ENCODE measurements around the gene GPC6.

The GPC6 gene

DNA sequence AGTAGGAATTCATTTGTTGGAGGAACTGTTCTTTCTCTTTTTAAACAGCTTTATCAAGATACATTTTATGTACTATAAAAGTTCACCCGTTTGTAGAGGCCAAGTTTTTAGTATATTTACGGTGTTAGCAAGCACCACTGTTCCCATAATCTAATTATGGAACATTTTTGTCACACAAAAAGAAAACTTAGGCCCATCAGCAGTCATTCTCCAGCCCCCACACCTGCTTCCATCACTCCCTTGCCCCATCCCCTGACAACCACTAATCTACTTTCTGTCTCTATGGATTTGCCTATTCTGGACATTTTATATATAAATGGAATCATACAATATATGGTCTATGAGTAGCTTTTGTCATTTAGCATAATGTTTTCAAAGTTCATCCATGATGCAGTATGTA, 787.9 kb downstream of the GPC6 start:
- no peak for DNase-seq

DNA sequence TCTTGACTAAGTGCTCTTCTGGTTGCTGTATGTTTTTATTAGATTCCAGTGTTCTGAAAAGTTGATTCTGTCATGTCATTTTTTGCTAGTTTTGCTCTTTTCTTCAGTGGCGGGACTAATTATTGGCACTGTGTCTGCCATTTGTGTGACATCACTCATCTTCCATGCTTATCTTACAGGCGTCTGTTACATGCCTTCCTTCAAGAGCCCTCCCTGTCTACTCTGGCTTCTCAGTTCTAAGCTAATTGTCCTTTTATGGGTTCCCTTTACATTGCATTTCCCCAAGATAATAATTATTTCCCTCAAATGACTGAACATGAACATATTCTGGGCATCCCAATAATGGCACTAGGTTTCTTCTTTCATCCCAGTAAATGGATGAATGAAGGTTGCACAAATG, 793.8 kb downstream of the GPC6 start:
- no peak for DNase-seq

DNA sequence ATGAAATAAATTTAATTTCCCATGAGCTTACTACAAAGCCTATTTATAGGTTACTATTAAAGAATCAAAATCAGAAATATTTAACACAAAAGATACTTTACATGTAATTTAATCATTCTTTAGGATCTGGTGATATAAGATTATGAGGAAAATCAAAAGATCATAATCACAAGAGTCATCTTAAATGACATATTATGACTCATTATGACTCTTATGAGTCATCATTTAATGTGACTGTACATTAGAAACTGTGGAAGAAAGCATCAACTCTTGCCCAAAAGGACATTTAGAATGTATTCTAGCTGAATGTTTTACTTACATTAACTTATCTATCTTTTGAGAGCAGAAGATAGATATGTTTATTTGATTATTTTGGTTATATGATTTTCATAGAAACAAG, 794.2 kb downstream of the GPC6 start:
- no peak for DNase-seq

DNA sequence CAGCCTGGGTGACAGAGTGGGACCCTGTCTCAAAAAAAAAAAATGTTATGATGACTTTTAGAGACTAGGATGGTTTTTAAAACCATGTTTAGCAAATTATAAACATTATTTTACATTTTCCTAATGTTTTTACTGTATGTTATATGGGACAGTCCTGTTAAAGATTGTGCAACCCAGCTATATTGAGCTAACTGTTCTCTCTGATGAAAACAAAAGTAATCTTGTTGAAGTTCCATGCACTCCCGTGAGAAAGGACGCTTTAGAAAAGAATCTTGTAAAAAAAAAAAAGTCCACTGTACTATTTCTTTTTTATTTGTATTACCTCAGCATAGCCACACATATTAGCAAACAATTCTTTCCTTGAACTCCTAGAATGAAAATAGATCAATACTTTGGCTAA, 801.6 kb downstream of the GPC6 start:
- no peak for DNase-seq

DNA sequence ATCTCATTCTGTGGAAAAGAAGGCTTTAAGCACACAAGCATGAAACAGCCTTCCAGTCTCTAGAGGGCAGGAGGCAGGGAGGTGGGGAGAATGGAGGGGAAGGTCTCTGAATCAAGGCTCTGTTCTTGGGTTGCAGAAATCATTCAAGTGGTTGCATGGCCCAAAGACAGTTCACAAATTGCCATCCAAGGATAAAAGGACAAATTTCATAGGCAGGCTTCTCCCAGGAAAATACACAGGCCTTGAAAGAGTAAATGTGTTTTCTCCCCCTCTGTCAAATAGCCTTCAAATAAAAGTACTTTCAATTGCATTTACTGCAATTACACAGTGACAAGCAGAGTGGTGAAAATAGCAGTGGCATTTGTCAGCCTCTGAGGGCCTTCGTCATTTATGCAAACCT, 802.0 kb downstream of the GPC6 start:
- DNase-seq, result no peak

DNA sequence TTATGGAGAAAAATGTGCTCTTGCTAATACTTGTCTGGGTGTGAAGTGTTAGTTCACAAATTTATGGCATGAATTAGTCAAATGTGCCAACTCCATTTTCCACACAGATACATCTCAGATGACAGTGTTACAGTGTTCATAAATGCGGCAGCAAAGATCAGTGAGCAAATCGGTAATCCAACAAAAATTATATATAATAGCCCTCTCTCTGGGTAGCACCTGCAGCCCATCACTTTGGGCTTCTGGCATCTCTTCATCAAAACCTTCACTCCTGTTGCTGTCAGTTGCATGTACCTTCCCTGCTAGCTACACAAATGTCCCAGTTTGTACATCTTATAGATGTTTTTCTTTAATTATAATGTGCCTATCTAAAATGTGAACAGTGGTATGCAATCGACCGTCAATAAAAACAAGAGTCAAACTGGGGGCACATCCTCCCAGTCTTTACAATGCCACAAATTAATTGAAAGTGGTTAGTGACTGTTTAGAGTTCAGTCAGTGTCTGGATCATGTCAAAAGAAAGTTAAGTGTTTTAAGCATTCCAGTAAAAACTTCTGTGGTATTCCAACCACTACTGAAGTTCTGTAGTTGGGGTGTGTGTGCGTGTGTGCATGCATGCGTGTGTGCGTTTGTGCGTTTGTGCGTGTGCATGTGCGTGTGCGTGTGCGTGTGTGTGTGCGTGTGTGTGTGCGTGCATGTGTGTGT, 804.0 kb downstream of the GPC6 start:
- no peak for DNase-seq

DNA sequence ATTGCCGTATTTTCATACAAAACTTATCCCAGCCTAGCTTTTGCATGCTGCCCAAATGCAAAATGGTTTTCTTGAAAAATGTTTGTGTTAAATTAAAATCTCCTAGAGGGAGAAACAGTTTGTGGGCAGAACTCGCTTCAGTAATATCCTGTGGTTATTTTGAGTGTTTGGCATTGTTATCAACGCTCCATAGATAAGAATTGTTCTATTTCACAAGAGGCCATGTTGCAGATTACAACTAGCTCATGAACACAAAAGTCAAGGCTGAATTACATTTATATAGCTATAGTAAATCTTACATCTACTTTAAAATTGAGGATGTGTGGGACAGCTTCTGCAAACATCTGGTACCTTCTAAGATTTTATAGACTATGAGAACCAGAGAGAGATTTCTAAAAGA, 805.0 kb downstream of the GPC6 start:
- DNase-seq, result no peak

DNA sequence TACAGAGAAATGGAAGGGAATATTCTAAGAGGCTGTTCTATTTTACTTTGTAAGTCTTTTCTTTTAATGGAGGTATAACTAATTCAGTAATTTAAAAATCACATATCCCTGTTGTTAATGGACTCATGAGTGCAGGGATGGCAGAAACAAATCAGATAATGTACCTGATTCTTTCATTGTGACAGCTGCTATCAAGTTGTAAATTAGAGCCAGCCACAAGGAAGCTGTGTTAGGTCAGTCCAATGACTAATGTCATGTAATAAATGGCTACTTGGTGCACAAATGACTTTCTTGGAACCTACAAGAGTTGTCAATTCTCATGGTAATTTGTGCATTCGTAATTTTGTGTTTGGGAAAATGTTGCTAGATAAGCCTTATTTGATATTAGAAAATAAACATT, 806.5 kb downstream of the GPC6 start:
- DNase-seq, result no peak

DNA sequence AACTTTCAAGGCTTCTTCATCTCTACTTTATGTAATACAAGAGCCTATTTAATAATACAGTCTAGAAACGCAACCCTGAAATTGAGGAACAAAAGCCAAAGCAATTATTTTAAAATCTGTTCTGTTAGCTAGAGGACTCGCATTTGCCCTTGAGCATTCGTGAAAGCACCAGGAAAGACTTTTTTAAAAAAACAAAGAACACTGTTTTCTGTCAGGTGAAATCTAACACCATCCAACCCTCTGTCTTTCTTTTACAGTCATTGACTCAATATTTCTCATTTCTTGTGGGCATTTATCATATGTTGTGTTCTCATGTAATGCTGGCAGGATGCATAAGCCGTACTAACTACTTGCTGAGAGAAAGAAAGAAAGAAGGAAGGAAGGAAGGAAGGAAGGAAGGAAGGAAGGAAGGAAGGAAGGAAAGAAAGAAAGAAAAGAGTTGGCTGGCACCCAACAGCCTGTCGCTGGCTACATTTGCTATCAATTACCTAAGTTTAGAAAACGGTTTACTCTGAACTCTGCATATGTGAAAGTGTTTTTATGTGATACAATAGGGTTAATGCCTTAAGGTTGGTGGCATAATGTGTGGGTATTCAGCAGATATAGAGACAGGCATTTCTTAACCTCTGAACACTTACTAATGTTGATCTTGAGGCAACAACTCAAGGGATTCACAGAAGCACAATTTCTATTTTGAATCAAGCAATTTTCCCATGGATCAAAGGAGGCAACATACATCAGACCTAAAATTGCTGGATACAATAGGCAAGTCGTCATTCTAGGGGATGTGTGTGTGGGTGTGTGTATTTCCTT, 807.4 kb downstream of the GPC6 start:
- DNase-seq, result no peak

DNA sequence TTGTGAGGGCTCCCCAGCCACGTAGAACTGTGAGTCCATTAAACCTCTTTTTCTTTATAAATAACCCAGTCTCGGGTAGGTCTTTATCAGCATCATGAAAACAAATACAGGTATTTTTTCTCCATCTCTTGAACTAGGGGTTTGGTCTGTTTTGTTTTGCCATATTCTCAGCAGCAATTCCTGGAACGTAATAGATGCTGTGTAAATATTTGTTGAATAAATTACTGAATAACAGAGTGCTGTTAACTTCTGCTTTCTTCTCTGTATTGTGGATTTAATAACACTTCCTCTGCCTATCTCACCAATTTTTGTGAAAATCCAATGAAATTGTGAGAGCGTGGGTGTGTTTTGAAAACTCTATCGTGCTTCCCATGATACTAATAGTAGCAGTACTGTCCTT, 823.4 kb downstream of the GPC6 start:
- DNase-seq, result no peak

DNA sequence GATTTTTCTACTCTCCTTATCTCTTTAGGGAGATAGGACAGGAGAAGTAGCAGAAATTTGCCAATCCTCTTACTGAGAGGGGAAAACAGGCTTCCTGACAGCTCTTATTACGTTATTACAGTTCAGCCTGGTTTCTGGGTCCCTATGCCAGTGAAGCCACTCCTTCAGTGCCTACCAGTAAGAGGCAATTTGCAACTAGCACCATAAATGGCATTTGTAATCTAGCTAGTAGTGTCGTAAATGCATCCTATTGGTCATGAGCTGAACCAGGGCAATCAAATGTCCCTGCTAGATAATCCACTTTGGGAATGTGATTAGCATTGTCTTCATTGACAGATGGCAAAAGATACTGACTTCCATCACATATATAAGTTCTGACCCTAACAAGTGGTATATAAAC, 824.1 kb downstream of the GPC6 start:
- no peak for DNase-seq

DNA sequence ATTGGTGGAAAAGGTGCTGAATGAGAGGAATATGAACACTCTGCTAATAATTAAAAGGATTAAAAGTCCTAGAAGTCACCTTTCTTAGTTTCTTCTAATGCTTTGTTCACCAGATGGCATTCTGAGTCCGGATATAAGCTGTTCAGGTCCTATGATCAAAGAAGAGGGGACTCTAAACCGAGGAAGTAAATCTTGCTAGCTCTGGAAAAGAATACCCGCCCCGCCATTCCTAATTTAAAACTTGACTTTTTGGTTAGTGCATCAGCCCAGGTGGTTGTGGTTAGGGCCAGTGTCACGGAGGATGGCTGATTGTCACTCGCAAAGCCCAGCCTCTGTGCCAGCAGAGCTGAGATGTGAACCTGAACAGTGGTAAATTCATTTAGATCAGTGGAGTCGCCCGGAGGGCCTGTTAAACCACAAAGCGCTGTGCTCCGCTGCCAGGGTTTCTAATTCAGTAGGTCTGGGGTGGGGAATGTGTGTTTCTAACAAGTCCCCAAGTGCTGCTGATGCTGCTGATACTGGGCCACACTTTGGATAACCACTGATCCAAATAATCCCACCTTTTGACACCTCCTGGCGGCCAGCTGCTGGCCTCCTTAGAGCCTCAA, 827.5 kb downstream of the GPC6 start:
- DNase-seq, result no peak

DNA sequence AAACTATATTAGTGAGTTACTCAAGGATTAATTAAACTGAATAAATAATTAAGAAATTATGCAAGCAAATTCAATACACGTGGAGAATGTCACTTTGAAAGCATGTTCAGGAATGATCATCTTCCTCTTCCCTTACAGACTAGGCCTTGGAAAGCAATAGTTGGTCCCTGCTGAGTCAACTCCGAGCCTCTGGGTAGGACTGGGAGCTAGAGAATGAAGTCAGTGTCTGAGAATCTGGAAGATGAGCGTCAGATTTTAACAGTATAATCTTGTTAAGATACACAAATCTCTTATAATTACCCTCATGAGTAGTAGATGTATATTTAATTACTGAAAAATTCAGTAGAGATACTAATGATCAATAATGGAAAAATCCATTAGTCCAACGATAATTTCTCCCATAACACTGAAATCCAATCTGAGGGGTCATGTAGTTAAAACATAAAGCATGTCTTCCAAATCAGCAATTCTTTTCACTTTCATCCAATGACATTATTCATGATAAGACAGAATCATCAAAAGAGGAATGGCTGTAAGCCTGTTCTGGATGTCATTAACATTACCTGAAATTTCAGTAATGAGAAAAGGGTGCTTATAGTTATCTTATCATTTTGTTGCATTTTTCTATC, 829.9 kb downstream of the GPC6 start:
- no peak for DNase-seq

DNA sequence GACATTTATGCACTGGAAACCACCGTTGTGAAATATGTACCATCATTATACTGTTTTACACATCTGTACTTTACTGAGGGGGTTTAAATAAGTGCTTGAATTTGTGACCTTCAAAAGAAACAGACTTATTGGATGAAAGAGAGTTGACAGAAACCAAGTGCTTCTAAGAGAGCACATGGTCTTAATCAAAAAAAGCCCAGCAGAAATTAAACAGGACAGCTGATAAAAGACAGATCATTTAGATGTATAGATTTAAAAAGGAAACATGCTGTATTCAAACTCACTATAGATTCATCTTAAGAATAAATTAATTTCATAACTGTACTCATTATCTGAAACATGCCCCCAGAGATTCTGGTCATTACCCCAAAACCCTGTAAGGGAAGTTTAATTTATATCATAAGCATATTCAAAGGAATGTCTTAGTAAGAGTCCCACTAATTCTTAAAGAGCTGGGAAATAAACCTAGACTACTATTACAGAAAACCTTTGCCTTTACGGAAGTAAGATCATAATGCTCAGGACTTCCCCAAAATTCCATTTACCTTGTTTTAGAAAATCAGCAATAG, 831.1 kb downstream of the GPC6 start:
- DNase-seq, result no peak

DNA sequence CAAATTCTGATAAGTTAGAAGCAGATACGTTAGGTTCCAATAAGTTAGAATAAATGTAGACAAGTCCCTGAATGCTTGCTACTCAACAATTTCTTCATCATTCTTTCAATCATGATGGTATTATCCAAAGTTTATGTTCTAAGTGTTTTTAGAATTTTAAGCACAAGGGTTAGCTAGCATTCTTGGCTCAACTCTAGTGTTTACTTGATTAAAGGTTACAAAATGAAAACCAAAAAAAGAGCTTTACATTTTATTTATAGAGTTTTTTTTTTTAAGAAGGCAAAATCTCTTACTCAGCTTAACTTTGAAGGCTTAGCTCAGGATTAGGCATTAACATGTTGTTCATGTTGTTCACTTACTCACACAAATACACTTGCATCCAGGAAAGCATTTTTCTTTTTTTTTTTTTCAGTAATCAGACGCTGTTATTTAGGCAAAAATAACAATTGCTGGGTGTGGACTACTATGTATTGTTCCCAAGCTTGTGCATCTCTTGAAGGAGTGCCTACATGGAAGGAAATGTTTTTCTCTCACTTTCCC, 832.3 kb downstream of the GPC6 start:
- no peak for DNase-seq

DNA sequence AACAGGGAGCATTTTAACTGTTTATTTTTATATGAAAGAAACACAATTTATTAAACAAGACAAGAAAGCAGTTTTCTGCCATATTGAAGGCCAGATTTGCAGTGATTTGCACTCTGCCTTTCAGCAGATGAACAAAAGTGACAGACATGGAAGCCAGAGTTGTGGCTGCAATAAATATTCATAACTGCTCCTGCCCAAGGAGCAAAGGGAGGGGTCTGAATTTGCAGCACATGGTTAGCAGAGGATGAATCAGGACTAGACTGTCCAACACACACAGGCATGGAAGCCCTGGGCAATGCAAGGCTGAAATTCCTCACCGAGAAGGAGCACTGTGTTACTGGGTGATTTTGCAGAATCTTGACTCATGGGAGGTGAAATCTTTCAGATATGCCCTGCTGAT, 834.7 kb downstream of the GPC6 start:
- no peak for DNase-seq

DNA sequence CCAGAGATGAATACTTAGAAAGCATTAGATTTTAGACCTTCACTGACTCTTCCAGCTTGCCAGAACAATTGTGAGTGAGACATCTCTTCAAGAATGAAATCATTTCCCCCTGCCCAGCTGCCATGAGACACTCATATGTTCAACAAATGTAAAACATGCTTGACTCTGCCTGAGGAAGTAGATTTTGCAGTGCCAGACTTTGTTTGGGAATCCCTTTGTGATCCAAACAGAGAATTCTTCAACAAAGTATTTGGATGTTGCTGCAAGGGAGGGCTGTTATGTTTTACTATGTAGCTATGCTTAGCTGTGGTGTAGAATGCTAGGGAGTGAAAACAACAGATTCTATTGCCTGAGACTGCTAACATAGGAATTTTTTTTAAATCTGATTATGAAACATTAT, 836.5 kb downstream of the GPC6 start:
- DNase-seq, result no peak

DNA sequence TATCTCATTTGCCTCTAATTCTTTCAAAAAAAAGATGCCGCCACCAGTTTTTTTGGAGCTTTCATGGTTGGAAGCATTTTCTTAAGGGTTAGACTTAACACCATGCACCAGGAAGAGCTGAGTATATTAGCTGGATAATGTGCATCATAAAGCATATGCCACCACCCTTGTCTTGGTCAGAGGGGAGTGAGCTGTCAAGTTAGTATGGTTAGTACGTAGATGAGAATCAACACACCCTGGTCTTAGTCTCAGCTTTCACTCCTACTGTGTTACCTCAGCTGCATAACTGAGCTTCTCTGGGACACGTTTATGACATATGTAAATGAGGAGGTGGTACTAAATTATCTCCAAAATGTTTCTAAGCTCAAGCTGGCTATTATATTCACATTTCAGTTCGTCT, 837.2 kb downstream of the GPC6 start:
- DNase-seq, result no peak

DNA sequence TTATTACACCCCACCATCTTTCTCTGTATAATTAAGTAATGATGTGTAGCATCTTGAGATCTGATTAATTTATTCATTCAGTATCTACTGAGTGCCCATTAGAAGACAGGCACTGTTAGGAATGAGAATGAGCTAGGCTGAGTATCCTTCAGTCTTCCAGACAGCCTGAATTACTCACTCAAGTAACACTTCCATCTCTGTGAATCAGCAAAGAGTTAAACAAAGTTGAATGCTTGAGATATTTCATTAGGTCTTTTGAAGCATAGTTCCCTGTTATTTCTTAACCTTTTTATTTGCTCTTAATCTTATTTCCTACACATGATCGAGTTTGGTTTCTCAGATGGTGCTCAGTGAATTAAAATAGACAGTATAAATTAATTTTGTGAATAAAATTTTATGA, 839.1 kb downstream of the GPC6 start:
- DNase-seq, result no peak

DNA sequence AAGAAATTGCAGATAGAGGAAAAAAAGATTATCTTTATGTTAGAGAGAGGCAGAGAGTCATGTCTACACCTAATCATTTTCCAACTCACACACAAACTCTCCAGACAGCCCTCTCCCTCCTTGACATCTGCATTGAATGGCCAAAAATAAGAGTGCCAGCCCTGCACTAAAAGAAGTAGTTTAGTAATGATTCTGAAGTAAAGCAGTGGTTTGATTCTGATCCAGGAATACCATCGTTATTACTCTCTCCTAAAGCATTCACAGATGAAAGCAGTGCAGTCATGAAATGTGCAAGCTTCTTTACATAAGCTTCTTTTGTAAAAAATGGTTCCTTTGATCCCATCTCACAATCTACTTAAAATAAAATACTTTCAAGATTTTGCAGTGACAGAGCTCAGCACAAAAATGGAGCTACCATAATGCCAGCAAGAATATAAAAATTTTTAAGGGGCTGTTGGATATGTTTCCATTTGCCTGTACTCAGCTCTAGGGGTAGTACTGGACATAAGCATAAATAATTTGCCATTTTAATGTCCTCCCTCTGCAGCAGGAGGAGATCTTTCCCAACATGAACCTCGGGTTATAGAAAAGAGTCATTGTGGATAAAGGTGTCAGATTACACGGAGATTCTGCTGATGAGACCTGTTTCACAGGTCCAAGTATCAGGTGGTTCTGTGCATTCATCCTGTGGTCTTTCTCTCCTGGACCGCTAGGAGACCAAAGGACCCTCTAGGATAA, 846.6 kb downstream of the GPC6 start:
- DNase-seq, result no peak

DNA sequence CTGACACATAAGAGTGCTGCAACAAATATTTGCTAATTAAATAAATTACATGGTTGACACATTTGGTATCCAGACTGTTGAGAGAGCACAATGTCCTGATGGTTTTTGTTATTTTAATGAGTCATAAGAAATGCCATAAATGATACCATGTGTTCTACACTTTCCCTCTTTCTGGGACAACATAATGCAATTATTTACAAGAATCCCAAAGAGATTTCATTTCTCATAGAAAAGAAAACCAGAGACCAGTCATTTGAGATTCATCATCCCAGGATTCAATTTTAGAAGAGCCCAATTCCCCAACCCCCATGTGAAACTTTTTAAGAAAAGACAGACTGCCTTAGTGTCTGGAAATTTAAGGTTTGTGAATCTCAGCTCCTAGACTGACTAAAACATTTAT, 853.3 kb downstream of the GPC6 start:
- DNase-seq, result no peak

DNA sequence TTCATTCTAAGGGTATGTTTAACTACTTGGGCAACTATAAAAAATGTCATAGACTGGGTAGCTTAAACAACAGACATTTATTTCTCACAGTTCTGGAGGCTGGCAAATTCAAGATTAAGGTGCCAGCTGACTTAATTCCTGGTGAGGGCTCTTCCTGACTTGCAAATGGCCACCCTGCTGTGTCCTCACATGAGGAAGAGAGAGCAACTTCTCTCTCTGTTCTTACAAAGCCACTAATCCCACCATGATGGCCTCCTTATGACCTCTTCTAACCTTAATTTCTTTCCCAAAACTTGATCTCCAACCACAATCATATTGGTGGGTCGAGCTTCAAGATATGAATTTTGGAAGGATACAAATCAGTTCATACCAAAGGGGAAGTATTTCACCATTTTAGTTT, 853.9 kb downstream of the GPC6 start:
- no peak for DNase-seq

DNA sequence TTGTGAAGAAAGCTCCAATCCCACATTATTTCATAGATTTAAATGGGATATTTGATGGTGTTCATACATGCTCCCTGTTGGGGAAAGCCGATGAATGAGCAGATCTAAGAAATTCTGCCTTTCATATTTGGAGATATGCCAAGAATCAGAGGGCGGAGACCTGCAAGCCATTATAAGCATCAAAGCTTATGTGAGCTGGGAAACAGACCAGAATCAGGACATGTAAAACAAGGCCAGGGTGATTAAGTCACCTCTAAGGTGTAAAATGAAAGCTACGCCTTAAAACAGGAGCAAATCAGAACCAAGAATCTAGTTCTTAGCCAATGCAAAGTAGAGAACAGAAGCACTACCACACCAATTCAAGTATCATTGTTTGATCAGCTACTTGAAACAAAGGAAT, 860.5 kb downstream of the GPC6 start:
- DNase-seq, result no peak
